WERI-Rb-1 (cell line): Measurements from ENCODE around the gene CAMKK1.
A peak's percentile ranks its signal among the peaks of the same experiment; 100 is the strongest.

Experiments
- DNase-seq: peaks from one replicate; pipeline ENCODE4 v3.0.0-alpha.2; 2020
- H3K27ac ChIP-seq: fragments of 250-450 bp; sonication (Bioruptor Pico); 2 replicates; pipeline ENCODE4 v1.5.1; 2020; ENCODE audit warnings: mild to moderate bottlenecking, moderate library complexity
- H3K27me3 ChIP-seq: fragments of 250-450 bp; sonication (Bioruptor Pico); 2 replicates; pipeline ENCODE4 v1.5.1; 2021; ENCODE audit warnings: mild to moderate bottlenecking, low read depth, moderate library complexity; ENCODE audit not compliant: insufficient read depth, severe bottlenecking
- H3K36me3 ChIP-seq: fragments of 250-450 bp; sonication (Bioruptor Pico); 2 replicates; pipeline ENCODE4 v1.5.1; 2020; ENCODE audit warnings: mild to moderate bottlenecking, moderate library complexity
- H3K4me3 ChIP-seq: 2 replicates; pipeline ENCODE4 v1.5.1; 2011; ENCODE audit warnings: low read depth, mild to moderate bottlenecking, control low read depth, low read length
- H3K9me3 ChIP-seq: fragments of 250-450 bp; sonication (Bioruptor Pico); 2 replicates; pipeline ENCODE4 v1.5.1; 2021; ENCODE audit warnings: mild to moderate bottlenecking, moderate library complexity; ENCODE audit not compliant: severe bottlenecking
- TF ChIP-seq, protein P1 (sequence below): IDR thresholded peaks from 2 replicates; pipeline ENCODE4 v1.5.1; 2011; ENCODE audit warnings: low read depth, mild to moderate bottlenecking, control low read depth, inconsistent platforms, low read length

Gene CAMKK1

DNA sequence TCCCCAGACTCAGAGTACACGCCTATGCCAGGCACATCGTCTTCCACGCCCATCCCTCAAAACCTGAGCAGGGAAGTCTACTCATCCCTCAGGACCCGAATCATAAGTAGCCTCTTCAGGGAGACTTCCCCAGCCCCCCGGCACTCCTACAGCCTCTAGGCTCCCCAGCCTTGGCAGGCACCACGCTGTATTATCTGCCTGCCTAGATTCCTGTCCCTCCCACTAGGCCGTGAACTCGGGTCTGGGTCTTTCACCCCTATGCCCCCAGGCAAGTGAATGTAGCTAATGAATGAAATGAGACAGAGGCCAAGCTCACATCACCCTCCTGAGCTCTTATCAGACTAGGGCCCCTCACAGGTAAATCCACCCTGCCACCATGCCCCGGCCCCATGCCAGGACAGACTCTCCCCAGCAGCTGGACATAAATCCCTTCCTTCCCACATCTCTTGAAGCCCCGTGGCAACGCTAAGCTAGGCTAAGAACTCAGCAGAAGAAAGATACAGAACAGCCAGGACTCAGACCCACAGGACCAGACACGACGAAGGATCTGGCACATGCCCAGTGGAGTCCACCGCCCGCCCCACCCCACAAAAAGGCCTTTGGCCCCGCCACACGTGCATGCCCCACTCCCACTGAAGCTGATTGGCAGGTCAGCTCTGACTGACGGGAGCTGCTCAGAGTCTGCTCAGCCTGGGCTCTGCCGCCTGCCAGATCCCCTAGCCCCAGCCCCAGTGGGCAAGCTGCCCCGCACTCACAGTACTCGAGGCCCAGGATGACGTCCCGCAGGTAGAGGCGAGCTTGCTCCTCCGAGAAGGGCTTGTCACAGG, 13.0 kb downstream of the CAMKK1 start:
- Histone ChIP-seq H3K27me3 (no peaks in the 10 kb centered on the region), H3K27ac (peak overlapping the region; percentile 99), H3K4me3 (peak overlapping the region; percentile 27), H3K36me3 (peaks cover 77% of the 10 kb centered on the region), H3K9me3 (no peaks in the 10 kb centered on the region)
- DNase-seq: peak; percentile 91
- TF ChIP-seq, protein P1, sequence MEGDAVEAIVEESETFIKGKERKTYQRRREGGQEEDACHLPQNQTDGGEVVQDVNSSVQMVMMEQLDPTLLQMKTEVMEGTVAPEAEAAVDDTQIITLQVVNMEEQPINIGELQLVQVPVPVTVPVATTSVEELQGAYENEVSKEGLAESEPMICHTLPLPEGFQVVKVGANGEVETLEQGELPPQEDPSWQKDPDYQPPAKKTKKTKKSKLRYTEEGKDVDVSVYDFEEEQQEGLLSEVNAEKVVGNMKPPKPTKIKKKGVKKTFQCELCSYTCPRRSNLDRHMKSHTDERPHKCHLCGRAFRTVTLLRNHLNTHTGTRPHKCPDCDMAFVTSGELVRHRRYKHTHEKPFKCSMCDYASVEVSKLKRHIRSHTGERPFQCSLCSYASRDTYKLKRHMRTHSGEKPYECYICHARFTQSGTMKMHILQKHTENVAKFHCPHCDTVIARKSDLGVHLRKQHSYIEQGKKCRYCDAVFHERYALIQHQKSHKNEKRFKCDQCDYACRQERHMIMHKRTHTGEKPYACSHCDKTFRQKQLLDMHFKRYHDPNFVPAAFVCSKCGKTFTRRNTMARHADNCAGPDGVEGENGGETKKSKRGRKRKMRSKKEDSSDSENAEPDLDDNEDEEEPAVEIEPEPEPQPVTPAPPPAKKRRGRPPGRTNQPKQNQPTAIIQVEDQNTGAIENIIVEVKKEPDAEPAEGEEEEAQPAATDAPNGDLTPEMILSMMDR: no peak

DNA sequence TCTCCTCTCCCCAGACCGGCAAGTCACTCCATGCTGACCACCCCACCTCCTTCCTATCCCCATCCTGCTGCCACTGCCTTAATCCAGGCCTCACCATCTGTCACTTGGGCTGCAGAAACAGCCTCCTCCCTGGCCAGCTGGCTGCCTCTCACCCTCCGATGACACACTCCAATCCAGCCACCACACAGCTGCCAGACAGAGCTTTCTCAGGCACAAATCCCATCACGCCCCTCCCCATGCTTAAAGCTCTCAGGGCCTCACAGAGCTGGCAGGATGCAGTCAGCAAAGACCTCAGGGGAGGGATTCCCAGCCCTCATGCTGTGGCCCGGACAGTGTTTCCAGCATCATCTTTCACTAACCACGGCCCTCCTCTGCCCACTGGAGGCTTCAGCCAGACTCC, 13.7 kb downstream of the CAMKK1 start:
- Histone ChIP-seq H3K9me3 (no peaks in the 10 kb centered on the region), H3K36me3 (peaks cover 75% of the 10 kb centered on the region), H3K27me3 (no peaks in the 10 kb centered on the region), H3K4me3 (peak overlapping the region; percentile 27; the same call in 1 of the 2 replicates), H3K27ac (peak overlapping the region; percentile 99)
- TF ChIP-seq, protein P1: no peak
- DNase-seq: peak; percentile 99

DNA sequence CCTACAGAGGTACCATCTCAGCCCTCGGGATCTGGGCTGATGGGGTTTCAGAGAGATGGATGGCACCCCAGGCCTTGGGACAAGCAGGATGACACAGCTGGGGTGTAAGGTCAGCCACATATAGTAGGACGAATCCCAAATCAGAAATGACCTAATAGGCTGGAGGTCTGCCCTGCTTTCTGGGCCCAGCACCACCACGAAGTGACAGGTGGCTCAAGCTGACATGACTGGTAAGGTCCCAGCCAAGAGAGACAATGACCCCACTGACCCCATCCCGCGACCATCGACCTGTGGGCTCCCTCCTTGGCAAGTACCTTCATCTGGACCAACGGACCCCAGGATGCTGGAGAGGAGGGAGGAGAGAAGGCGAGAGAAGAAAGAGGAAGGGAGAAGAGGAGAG, 15.6 kb downstream of the CAMKK1 start:
- Histone ChIP-seq H3K36me3 (peaks cover 75% of the 10 kb centered on the region), H3K4me3 (no peak overlapping the region), H3K9me3 (no peaks in the 10 kb centered on the region), H3K27me3 (no peaks in the 10 kb centered on the region), H3K27ac (peak overlapping the region; percentile 99)
- no peak for DNase-seq
- TF ChIP-seq, protein P1: no peak

DNA sequence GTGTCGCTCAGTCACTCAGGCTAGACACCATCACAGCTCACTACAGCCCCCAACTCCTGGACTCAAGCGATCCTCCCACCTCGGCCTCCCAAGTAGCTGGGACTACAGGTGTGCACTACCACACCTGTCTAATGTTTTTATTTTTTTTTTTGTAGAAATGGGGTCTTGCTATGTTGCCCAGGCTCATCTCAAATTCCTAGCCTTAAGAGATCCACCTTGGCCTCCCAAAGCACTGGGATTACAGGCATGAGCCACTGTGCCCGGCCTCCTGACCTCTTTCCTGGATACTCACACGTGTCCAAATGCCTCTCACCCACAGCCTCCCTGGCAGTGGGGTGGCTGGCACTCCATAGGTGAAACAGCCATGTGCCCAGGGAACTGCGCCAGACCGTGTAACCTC, 17.5 kb downstream of the CAMKK1 start:
- Histone ChIP-seq H3K27me3 (no peaks in the 10 kb centered on the region), H3K36me3 (peaks cover 77% of the 10 kb centered on the region), H3K9me3 (no peaks in the 10 kb centered on the region), H3K4me3 (no peak overlapping the region), H3K27ac (no peak overlapping the region)
- TF ChIP-seq, protein P1: no peak
- DNase-seq: no peak

DNA sequence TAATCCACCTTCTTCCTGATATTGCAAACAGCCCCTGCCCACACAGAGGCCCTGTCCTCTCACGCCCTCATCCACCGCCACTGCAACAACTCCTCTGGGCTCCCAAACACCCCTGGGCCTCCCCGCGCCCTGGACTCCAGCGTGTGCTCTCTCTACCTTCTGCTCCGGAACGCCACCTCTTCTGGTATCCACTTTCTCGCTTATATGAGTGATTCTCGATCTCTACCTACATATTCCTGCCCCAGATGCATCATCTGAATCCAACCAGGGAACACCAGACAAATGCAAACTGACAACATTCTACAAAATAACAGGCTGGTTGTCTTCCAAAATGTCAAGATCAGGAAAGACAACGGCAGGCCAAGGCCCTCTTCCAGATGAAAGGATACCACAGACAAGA, 19.0 kb downstream of the CAMKK1 start:
- peaks cover 83% of the 10 kb centered on the region for H3K36me3 ChIP-seq
- H3K27ac ChIP-seq: no peak overlapping the region
- H3K9me3 ChIP-seq: no peaks in the 10 kb centered on the region
- no peaks in the 10 kb centered on the region for H3K27me3 ChIP-seq
- no peak overlapping the region for H3K4me3 ChIP-seq
- TF ChIP-seq, protein P1: no peak
- no peak for DNase-seq
